ENCODE results near the gene SLC13A5. TPM values are rescaled to one million over a fixed set of nuclear protein-coding genes. Genes with fewer than 3 reads are reported as not detected.
A peak's percentile ranks its signal among the peaks of the same experiment; 100 is the strongest.

Gene SLC13A5
- total and polyA plus RNA-seq, 5 experiments from 2014 or later = 0.43 TPM; not detected in 4

- no peaks in the 10 kb centered on the region for H3K27me3 Mint-ChIP-seq
- peak; percentile 38 to 47 for ATAC-seq
- peak in 3 of 10 donors; percentile 7 to 33 (median 29) for DNase-seq
- POLR2A ChIA-PET = interaction anchor here (0.7 to 4.4 kb wide), 5 partner anchors 11 to 110 kb away, joined by 3 to 41 read pairs (median 4); partner anchors contain the start of genes C17orf100 and MED31
- peak overlapping the region; percentile 87 to 99 (median 94) for H3K4me3 Mint-ChIP-seq
- H3K9me3 Mint-ChIP-seq = no peaks in the 10 kb centered on the region
- H3K4me1 Mint-ChIP-seq = peaks cover 24 to 62% (median 57%) of the 10 kb centered on the region in 4 donors
- peak overlapping the region in 9 of 10 donors; percentile 93 to 100 (median 98) for H3K27ac Mint-ChIP-seq
- peaks cover 0 to 25% (median 3%) of the 10 kb centered on the region in 3 donors for H3K36me3 Mint-ChIP-seq
These were observed 73.3 kb downstream of the SLC13A5 start for GRCh38 chr17:6639586-6640535.

GRCh38 chr17:6639014-6639585, 74.1 kb downstream of the SLC13A5 start:
- no peaks in the 10 kb centered on the region for H3K27me3 Mint-ChIP-seq
- no peaks in the 10 kb centered on the region for H3K9me3 Mint-ChIP-seq
- peaks cover 24 to 57% (median 54%) of the 10 kb centered on the region in 4 donors for H3K4me1 Mint-ChIP-seq
- POLR2A ChIA-PET = interaction anchor here (1.1 to 4.4 kb wide), 3 partner anchors 10 to 111 kb away, joined by 3 to 41 read pairs (median 3); partner anchors contain the start of genes C17orf100 and MED31
- no peak for DNase-seq
- H3K27ac Mint-ChIP-seq = peak overlapping the region; percentile 1 to 100 (median 96)
- no peak for ATAC-seq
- peak overlapping the region; percentile 87 to 99 (median 94) for H3K4me3 Mint-ChIP-seq
- H3K36me3 Mint-ChIP-seq = peaks cover 0 to 25% (median 6%) of the 10 kb centered on the region in 3 donors

- POLR2A ChIA-PET = interaction anchor here (4.4 kb wide), 1 partner anchor 13 kb away, joined by 41 read pairs; the partner anchor contains the start of genes C17orf100 and MED31
- peak overlapping the region in 7 of 10 donors; percentile 25 to 96 (median 55) for H3K27ac Mint-ChIP-seq
- H3K4me1 Mint-ChIP-seq = peaks cover 23 to 53% (median 50%) of the 10 kb centered on the region in 4 donors
- DNase-seq (no peak), ATAC-seq (no peak)
- H3K4me3 Mint-ChIP-seq = peak overlapping the region; percentile 39 to 99 (median 81)
- no peaks in the 10 kb centered on the region for H3K27me3 Mint-ChIP-seq
- H3K36me3 Mint-ChIP-seq = peaks cover 5 to 28% (median 12%) of the 10 kb centered on the region in 3 donors
- H3K9me3 Mint-ChIP-seq = no peaks in the 10 kb centered on the region
These were observed 74.9 kb downstream of the SLC13A5 start for GRCh38 chr17:6638046-6638908.

DNA sequence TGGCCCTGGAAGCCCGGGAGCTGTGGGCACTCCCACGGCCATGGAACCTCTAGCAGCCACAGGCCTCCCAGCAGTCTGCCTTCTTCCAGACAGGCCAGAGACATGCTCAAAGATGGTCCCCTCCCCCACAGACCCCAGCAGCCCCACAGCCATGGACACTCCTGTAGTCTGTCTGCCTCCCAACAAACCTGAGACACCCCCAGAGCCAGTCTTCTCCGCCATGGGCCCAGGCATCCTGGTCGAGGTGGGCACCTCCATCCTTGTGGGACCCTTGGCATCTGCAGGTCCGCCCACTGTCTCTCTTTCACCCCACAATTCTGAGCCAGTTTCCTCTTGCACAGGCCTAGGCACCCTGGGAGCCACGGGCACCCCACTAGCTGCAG, 75.7 kb downstream of the SLC13A5 start:
- H3K4me1 Mint-ChIP-seq = peaks cover 20 to 50% (median 42%) of the 10 kb centered on the region in 4 donors

GRCh38 chr17:6636616-6637457, 76.3 kb downstream of the SLC13A5 start:
- Mint-ChIP-seq H3K4me1 (peaks cover 17 to 47% (median 37%) of the 10 kb centered on the region in 4 donors), H3K27me3 (no peaks in the 10 kb centered on the region), H3K4me3 (peak overlapping the region in 1 of 10 donors; percentile 6), H3K36me3 (peaks cover 11 to 36% (median 22%) of the 10 kb centered on the region in 3 donors), H3K9me3 (no peaks in the 10 kb centered on the region), H3K27ac (peak overlapping the region in 4 of 10 donors; percentile 19 to 72 (median 50))
- POLR2A ChIA-PET = no interaction called here
- DNase-seq = no peak
- no peak for ATAC-seq

More for the DNA sequence above, 75.7 kb downstream of the SLC13A5 start:
- no peaks in the 10 kb centered on the region for H3K27me3 Mint-ChIP-seq
- DNase-seq (no peak), ATAC-seq (no peak)
- peak overlapping the region in 2 of 10 donors; percentile 40 to 59 for H3K27ac Mint-ChIP-seq
- peaks cover 11 to 30% (median 19%) of the 10 kb centered on the region in 3 donors for H3K36me3 Mint-ChIP-seq
- POLR2A ChIA-PET = no interaction called here
- no peaks in the 10 kb centered on the region for H3K9me3 Mint-ChIP-seq
- peak overlapping the region in 1 of 10 donors; percentile 55 for H3K4me3 Mint-ChIP-seq

GRCh38 chr17:6636105-6636504, 77.1 kb downstream of the SLC13A5 start:
- Mint-ChIP-seq H3K27ac (no peak overlapping the region), H3K36me3 (peaks cover 11 to 43% (median 27%) of the 10 kb centered on the region in 3 donors), H3K27me3 (no peaks in the 10 kb centered on the region), H3K4me3 (no peak overlapping the region), H3K9me3 (no peaks in the 10 kb centered on the region), H3K4me1 (peaks cover 15 to 46% (median 34%) of the 10 kb centered on the region in 4 donors)
- no peak for ATAC-seq
- POLR2A ChIA-PET = no interaction called here
- DNase-seq = no peak

Small RNA genes within 50 kb of the gene (microRNA-seq; reads per million reads assigned to microRNA genes)
- gene MIR4520-1 (ENCODE audit: borderline microRNAs expressed) = not detected
- not detected for gene MIR4520-2 (ENCODE audit: borderline microRNAs expressed)

Other genes starting within 250 kb of the SLC13A5 start
- gene PITPNM3, start 156.8 kb downstream of the SLC13A5 start, total RNA-seq = under 1 TPM; 0.44 to 0.74 TPM
- not detected for gene PITPNM3, start 156.8 kb downstream of the SLC13A5 start, polyA plus RNA-seq
- 10 to 100 TPM; 17.5 to 24.8 TPM for gene KIAA0753, start 72.7 kb downstream of the SLC13A5 start, total RNA-seq
- 1 to 10 TPM; 1.2 to 2.3 (median 2.2) TPM for gene KIAA0753, start 72.7 kb downstream of the SLC13A5 start, polyA plus RNA-seq
- gene TXNDC17, start 72.3 kb downstream of the SLC13A5 start, total RNA-seq = 10 to 100 TPM; 17.2 to 20.9 TPM
- 10 to 100 TPM; 48.7 to 73.5 (median 60.3) TPM for gene TXNDC17, start 72.3 kb downstream of the SLC13A5 start, polyA plus RNA-seq
- gene MED31, start 61.8 kb downstream of the SLC13A5 start, total RNA-seq = 10 to 100 TPM; 23.1 to 27.3 TPM
- 10 to 100 TPM; 25.2 to 30.7 (median 28.6) TPM for gene MED31, start 61.8 kb downstream of the SLC13A5 start, polyA plus RNA-seq
- gene C17orf100, start 61.6 kb downstream of the SLC13A5 start, total RNA-seq = 1 to 10 TPM; 3.4 to 4.2 TPM
- gene C17orf100, start 61.6 kb downstream of the SLC13A5 start, polyA plus RNA-seq = 1 to 10 TPM; 2.2 to 6.4 (median 5.8) TPM
- 10 to 100 TPM; 40.7 to 41.3 TPM for gene XAF1, start 42.7 kb upstream of the SLC13A5 start, total RNA-seq
- 10 to 100 TPM; 19.7 to 40.0 (median 22.0) TPM for gene XAF1, start 42.7 kb upstream of the SLC13A5 start, polyA plus RNA-seq
- under 1 TPM in 1 of 2 experiments, not detected in 1; 0.29 TPM for gene FBXO39, start 62.8 kb upstream of the SLC13A5 start, total RNA-seq
- under 1 TPM in 1 of 3 donors, not detected in 2; 0.15 TPM for gene FBXO39, start 62.8 kb upstream of the SLC13A5 start, polyA plus RNA-seq
- not detected for gene TEKT1, start 118.4 kb upstream of the SLC13A5 start, total RNA-seq
- not detected for gene TEKT1, start 118.4 kb upstream of the SLC13A5 start, polyA plus RNA-seq

Measured in naive thymus-derived CD8-positive, alpha-beta T cell (primary cell).